GM23248 (cell line): ENCODE results near the gene GOLGA7B.

ENCODE experiments used
- EZH2 ChIP-seq: fragments of 200-600 bp; sonication (generic); IDR thresholded peaks from 2 replicates; pipeline ENCODE4 v1.6.1; 2018; ENCODE audit warnings: antibody characterized with exemption, mild to moderate bottlenecking; ENCODE audit not compliant: insufficient read depth, poor library complexity, severe bottlenecking
- EZH2phosphoT487 ChIP-seq: fragments of 200-600 bp; sonication (generic); IDR thresholded peaks from 2 replicates; pipeline ENCODE4 v1.6.1; 2018; ENCODE audit warnings: antibody characterized with exemption, moderate library complexity, mild to moderate bottlenecking, low read depth; ENCODE audit not compliant: insufficient read depth

DNA sequence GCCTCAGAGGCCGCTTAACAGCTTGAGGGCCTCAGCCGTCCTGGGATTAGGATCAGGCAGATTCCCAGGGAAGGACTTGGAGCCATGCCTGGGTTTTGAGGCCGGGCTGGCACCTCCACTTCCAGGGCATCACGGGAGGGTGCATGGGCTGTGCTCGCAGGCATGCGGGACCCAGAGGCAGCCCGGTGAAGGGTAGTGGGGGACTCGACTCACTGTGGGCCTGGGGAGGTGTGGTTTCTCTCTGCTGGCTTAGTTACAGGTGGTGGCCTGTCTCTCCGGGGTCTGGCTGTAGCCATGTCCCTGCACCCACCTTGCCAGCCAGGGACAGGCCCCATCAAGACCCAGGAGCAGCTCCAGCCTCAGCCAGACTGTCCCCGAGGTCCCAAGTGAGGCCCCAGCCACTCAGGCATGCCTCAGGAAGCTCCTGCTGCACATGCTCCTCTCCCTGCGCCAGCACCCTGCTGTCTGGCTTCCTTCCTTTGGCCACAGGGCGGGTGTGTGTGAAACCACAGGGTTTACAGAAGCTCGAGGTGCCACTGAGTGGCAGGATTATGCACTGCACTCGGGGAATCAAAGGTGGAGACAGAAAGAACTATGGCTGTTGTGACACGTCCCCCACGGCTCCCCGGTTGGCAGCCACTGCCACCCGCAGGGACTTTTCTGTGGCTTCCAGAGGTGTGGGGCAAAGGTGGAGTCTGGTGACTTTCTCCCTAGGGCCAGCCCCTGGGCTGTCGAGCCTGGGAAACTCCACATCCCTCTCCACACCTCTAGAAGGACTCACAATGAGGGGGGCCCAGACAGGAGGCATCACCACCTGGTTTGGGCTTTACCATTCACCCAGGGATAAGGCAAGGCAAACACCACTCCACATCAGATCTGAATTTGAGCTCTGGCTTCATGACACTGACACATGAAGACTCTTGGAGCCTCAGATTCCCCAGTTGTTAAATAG lies 19.7 kb downstream of the GOLGA7B start:
- TF ChIP-seq EZH2phosphoT487 (no peak), EZH2 (no peak)
